Neutrophil (primary cell): ENCODE results near the gene CALML4.

Experiments
- H3K27ac ChIP-seq: fragments of 200-600 bp; sonication (generic); 2 replicates; pipeline ENCODE4 v1.5.1; 2016; ENCODE audit warnings: mild to moderate bottlenecking, moderate library complexity
- H3K27me3 ChIP-seq: fragments of 200-600 bp; sonication (generic); 2 replicates; pipeline ENCODE4 v1.6.0; 2016; ENCODE audit warnings: mild to moderate bottlenecking
- H3K36me3 ChIP-seq: fragments of 200-600 bp; sonication (generic); 2 replicates; pipeline ENCODE4 v1.5.1; 2017
- H3K4me1 ChIP-seq, 2 experiments: fragments of 200-600 bp in 1 of 2; sonication (generic) in 1 of 2; 1 replicate in 1 of 2; 2 replicates in 1 of 2; pipeline versions ENCODE4 v1.5.1 to v1.6.1; 2013 to 2016; ENCODE audit warnings: low read depth in 1 of 2, low read length in 1 of 2, mild to moderate bottlenecking in 1 of 2, moderate library complexity in 1 of 2; ENCODE audit not compliant: control insufficient read depth in 1 of 2, insufficient read depth in 1 of 2
- H3K4me3 ChIP-seq, 2 experiments: fragments of 200-600 bp in 1 of 2; sonication (generic) in 1 of 2; 1 replicate in 1 of 2; 2 replicates in 1 of 2; pipeline ENCODE4 v1.5.1; 2013 to 2016; ENCODE audit warnings: low read depth in 1 of 2, low read length in 1 of 2, mild to moderate bottlenecking in 1 of 2, moderate library complexity in 1 of 2
- H3K9me3 ChIP-seq: fragments of 200-600 bp; sonication (generic); 2 replicates; pipeline ENCODE4 v1.5.1; 2016
- CTCF ChIP-seq: fragments of 200-600 bp; sonication (generic); IDR thresholded peaks from 2 replicates; pipeline ENCODE4 v1.5.1; 2016; ENCODE audit warnings: antibody characterized with exemption

Gene CALML4

GRCh38 chr15:68150187-68150586 is 54.9 kb downstream of the CALML4 start:
- no peak overlapping the region for H3K4me3 ChIP-seq
- peaks cover 67% of the 10 kb centered on the region for H3K36me3 ChIP-seq
- no peak for TF ChIP-seq CTCF
- H3K27me3 ChIP-seq, result no peaks in the 10 kb centered on the region
- H3K4me1 ChIP-seq, result peaks cover 4 to 5% of the 10 kb centered on the region in 2 experiments
- H3K9me3 ChIP-seq, result no peaks in the 10 kb centered on the region
- peak overlapping the region; percentile 14 for H3K27ac ChIP-seq

GRCh38 chr15:68149059-68149458 is 56.1 kb downstream of the CALML4 start:
- Histone ChIP-seq H3K4me3 (no peak overlapping the region), H3K9me3 (no peaks in the 10 kb centered on the region), H3K36me3 (peaks cover 64% of the 10 kb centered on the region), H3K4me1 (peaks cover 4 to 5% of the 10 kb centered on the region in 2 experiments), H3K27ac (peak overlapping the region; percentile 17), H3K27me3 (no peaks in the 10 kb centered on the region)
- no peak for TF ChIP-seq CTCF

- no peak for TF ChIP-seq CTCF
- H3K9me3 ChIP-seq, result no peaks in the 10 kb centered on the region
- H3K4me1 ChIP-seq, result peaks cover 4 to 5% of the 10 kb centered on the region in 2 experiments
- no peaks in the 10 kb centered on the region for H3K27me3 ChIP-seq
- H3K27ac ChIP-seq, result peak overlapping the region; percentile 7
- H3K4me3 ChIP-seq, result no peak overlapping the region
- H3K36me3 ChIP-seq, result peaks cover 61% of the 10 kb centered on the region
Measured at GRCh38 chr15:68148039-68148438, 57.1 kb downstream of the CALML4 start.

- Histone ChIP-seq H3K27ac (no peak overlapping the region), H3K9me3 (no peaks in the 10 kb centered on the region)
Measured at GRCh38 chr15:68145706-68146105, 59.4 kb downstream of the CALML4 start.

GRCh38 chr15:68143785-68144184 is 61.3 kb downstream of the CALML4 start:
- H3K4me3 ChIP-seq, result no peak overlapping the region
- H3K27me3 ChIP-seq, result no peaks in the 10 kb centered on the region
- H3K4me1 ChIP-seq, result peaks cover 26 to 33% of the 10 kb centered on the region in 2 experiments
- TF ChIP-seq CTCF, result no peak
- no peaks in the 10 kb centered on the region for H3K9me3 ChIP-seq
- no peak overlapping the region for H3K27ac ChIP-seq
- peaks cover 62% of the 10 kb centered on the region for H3K36me3 ChIP-seq

More at GRCh38 chr15:68145706-68146105, 59.4 kb downstream of the CALML4 start:
- H3K4me1 ChIP-seq, result peaks cover 15% of the 10 kb centered on the region in 2 experiments
- H3K27me3 ChIP-seq, result no peaks in the 10 kb centered on the region
- no peak for TF ChIP-seq CTCF
- H3K4me3 ChIP-seq, result no peak overlapping the region
- peaks cover 66% of the 10 kb centered on the region for H3K36me3 ChIP-seq

GRCh38 chr15:68143129-68143528 is 62.0 kb downstream of the CALML4 start:
- H3K36me3 ChIP-seq, result peaks cover 62% of the 10 kb centered on the region

More at GRCh38 chr15:68143129-68143528, 62.0 kb downstream of the CALML4 start:
- no peak for TF ChIP-seq CTCF
- Histone ChIP-seq H3K27ac (no peak overlapping the region), H3K27me3 (no peaks in the 10 kb centered on the region), H3K4me3 (no peak overlapping the region), H3K9me3 (no peaks in the 10 kb centered on the region), H3K4me1 (peaks cover 26 to 39% of the 10 kb centered on the region in 2 experiments)
